Glutamatergic neuron (in vitro differentiated cells): Measurements from ENCODE around the gene EFNA2. TPM values are rescaled to one million over a fixed set of nuclear protein-coding genes. Genes with fewer than 3 reads are reported as not detected.
A peak's percentile ranks its signal among the peaks of the same experiment; 100 is the strongest.

ENCODE experiments used
- DNase-seq: peaks from one replicate; pipeline ENCODE4 v3.0.0; 2022
- H3K27ac Mint-ChIP-seq: one replicate; pipeline ENCODE4 v1.8.0; 2020; ENCODE audit warnings: mild to moderate bottlenecking, mixed read lengths, inconsistent platforms; ENCODE audit not compliant: unreplicated experiment
- H3K27me3 Mint-ChIP-seq: one replicate; pipeline ENCODE4 v1.8.0; 2020; ENCODE audit warnings: mild to moderate bottlenecking, moderate library complexity, mixed read lengths, inconsistent platforms; ENCODE audit not compliant: unreplicated experiment
- H3K36me3 Mint-ChIP-seq: one replicate; pipeline ENCODE4 v1.8.0; 2020; ENCODE audit warnings: mild to moderate bottlenecking, mixed read lengths, inconsistent platforms; ENCODE audit not compliant: unreplicated experiment
- H3K4me1 Mint-ChIP-seq: one replicate; pipeline ENCODE4 v1.8.0; 2020; ENCODE audit warnings: mild to moderate bottlenecking, low read depth, mixed read lengths, inconsistent platforms; ENCODE audit not compliant: unreplicated experiment
- H3K4me3 Mint-ChIP-seq: one replicate; pipeline ENCODE4 v1.8.0; 2020; ENCODE audit warnings: mild to moderate bottlenecking, mixed read lengths, inconsistent platforms; ENCODE audit not compliant: unreplicated experiment
- H3K9me3 Mint-ChIP-seq: one replicate; pipeline ENCODE4 v1.8.0; 2020; ENCODE audit warnings: mild to moderate bottlenecking, moderate library complexity, mixed read lengths, inconsistent platforms; ENCODE audit not compliant: unreplicated experiment
- total RNA-seq: library from RNA; stranded (reverse); fragmentation: NEBNext Ultra II Directional; extraction: Animal tissue kit (Norgen Biotek cat#: 25700); gene quantifications from one replicate; pipeline ENCODE4 v1.2.1, GENCODE V29; 2021; ENCODE audit not compliant: unreplicated experiment
- TF ChIP-seq, protein P1 (sequence below): fragments of 200-600 bp; sonication (generic); IDR thresholded peaks from one replicate; pipeline ENCODE4 v1.5.0; 2021; ENCODE audit not compliant: partially characterized antibody, unreplicated experiment

Gene EFNA2
- total RNA-seq, 1 donor from 2014 or later = 61.4 TPM

DNA sequence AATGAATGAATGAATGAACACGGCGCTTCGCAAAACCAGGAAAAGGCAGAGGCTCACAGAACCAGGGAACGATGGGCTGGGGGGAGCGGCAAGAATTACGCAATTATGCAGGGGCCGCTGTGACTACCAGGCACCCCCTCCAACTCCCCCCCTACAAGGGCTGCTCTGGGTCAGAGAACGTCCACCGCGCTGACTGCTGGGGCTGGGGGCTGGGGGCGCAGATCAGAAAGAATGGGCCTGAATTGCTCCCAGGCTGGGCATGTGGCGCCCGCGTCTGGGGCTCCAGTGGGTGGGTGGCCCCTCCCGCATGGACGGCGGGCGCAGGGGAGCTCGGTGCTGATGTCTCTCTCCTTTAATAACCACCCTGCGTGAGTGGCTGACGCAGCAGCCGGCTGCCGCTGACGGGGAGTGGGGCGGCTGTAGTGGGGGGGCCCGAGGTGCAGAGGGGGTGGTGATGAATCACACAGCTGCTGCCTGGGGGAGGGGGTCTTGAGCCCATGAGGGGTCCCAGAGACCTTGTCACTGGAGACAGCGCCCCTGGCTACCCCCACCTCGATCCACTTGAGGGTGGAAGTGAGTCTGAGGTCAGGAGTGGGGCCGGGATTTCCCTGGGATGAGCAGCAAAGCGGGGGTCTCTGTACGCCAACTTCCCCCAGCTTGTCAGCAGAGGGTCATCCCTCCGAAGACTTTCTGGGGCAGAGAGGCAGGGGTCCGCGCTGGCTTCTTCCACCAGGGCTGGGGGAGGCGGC lies 18.0 kb upstream of the EFNA2 start:
- H3K27me3 Mint-ChIP-seq = peaks cover 15% of the 10 kb centered on the region
- no peak for DNase-seq
- TF ChIP-seq, protein P1, sequence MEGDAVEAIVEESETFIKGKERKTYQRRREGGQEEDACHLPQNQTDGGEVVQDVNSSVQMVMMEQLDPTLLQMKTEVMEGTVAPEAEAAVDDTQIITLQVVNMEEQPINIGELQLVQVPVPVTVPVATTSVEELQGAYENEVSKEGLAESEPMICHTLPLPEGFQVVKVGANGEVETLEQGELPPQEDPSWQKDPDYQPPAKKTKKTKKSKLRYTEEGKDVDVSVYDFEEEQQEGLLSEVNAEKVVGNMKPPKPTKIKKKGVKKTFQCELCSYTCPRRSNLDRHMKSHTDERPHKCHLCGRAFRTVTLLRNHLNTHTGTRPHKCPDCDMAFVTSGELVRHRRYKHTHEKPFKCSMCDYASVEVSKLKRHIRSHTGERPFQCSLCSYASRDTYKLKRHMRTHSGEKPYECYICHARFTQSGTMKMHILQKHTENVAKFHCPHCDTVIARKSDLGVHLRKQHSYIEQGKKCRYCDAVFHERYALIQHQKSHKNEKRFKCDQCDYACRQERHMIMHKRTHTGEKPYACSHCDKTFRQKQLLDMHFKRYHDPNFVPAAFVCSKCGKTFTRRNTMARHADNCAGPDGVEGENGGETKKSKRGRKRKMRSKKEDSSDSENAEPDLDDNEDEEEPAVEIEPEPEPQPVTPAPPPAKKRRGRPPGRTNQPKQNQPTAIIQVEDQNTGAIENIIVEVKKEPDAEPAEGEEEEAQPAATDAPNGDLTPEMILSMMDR = no peak

DNA sequence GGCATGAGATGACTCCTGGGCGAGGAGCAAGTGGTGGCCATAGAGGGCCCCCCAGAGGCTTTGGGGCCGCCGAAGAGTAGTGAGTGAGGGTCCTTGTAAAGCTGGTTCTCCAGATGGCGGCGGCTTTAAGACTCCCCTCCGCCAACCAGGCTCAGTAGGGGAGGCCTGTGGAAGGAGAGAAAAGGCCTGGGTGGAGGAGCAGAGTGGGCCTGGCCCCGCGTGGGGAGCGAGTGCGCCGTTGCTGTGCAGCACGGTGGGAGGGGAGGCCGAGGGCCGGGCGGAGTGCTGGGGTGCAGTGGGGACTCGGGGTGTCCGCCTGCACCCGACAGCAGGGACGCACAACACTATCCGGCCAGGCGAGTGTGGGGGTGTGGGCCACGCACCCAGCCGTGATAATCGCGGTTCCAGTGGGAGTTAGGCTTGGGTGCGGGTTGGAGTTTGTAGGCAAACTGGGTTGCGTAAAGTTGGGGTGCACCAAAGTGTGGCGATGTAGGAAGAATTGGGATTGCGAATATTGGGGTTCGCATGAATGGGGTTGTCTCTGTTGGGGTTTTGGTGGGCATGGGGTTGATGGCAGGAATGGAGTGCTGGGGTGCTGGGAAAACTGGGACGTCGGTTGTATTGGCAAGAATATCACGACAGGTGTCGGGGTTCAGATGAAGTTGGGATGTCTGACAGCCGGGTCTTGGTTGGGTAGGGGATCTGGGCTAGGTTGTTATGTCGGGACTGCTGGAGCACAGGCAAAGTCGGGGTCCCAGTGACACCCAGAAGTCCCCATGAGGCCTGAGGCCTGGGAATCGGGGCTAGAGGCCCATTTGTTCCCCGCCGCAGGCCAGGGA lies 17.2 kb upstream of the EFNA2 start:
- peaks cover 18% of the 10 kb centered on the region for H3K27me3 Mint-ChIP-seq
- DNase-seq = no peak
- peaks cover 40% of the 10 kb centered on the region for H3K4me1 Mint-ChIP-seq
- peak overlapping the region; percentile 90 for H3K27ac Mint-ChIP-seq
- TF ChIP-seq, protein P1 = no peak
- H3K36me3 Mint-ChIP-seq = no peaks in the 10 kb centered on the region
- H3K4me3 Mint-ChIP-seq = peak overlapping the region; percentile 76
- peaks cover 19% of the 10 kb centered on the region for H3K9me3 Mint-ChIP-seq

More for the DNA sequence above, 18.0 kb upstream of the EFNA2 start:
- H3K4me1 Mint-ChIP-seq = peaks cover 41% of the 10 kb centered on the region
- H3K9me3 Mint-ChIP-seq = peaks cover 15% of the 10 kb centered on the region
- H3K4me3 Mint-ChIP-seq = peak overlapping the region; percentile 76
- peak overlapping the region; percentile 38 for H3K27ac Mint-ChIP-seq
- no peaks in the 10 kb centered on the region for H3K36me3 Mint-ChIP-seq

GRCh38 chr19:1269065-1269477 lies 16.6 kb upstream of the EFNA2 start, which contains the start of gene CIRBP:
CIRBP (plus strand) TSS chr19:1269332; CDS start chr19:1270934, 1,602 bp downstream.
- Mint-ChIP-seq H3K4me3 (peak within 1 kb of the TSS; percentile 89), H3K4me1 (peaks cover 44% of the 10 kb centered on the region), H3K9me3 (peaks cover 24% of the 10 kb centered on the region), H3K27ac (peak within 1 kb of the TSS; percentile 90), H3K27me3 (peaks cover 22% of the 10 kb centered on the region), H3K36me3 (no peaks in the 10 kb centered on the region)
- TF ChIP-seq, protein P1 = no peak
- peak; percentile 99 for DNase-seq

GRCh38 chr19:1269478-1270212 lies 16.0 kb upstream of the EFNA2 start:
- peaks cover 44% of the 10 kb centered on the region for H3K4me1 Mint-ChIP-seq
- H3K27ac Mint-ChIP-seq = peak overlapping the region; percentile 73
- peak; percentile 89 for DNase-seq
- H3K9me3 Mint-ChIP-seq = peaks cover 22% of the 10 kb centered on the region
- H3K36me3 Mint-ChIP-seq = no peaks in the 10 kb centered on the region
- H3K27me3 Mint-ChIP-seq = peaks cover 21% of the 10 kb centered on the region
- H3K4me3 Mint-ChIP-seq = peak overlapping the region; percentile 89
- TF ChIP-seq, protein P1 = no peak
